ENCODE results near the gene TRPV2. TPM values are rescaled to one million over a fixed set of nuclear protein-coding genes. Genes with fewer than 3 reads are reported as not detected.
A peak's percentile ranks its signal among the peaks of the same experiment; 100 is the strongest.
"Not testable (repeated sequence)": the region's sequence is repeated elsewhere in the genome, so short reads cannot be mapped to it uniquely, and the experiment has no call there.

Gene TRPV2
- total RNA-seq, 1 donor from 2014 or later, result 0.26 TPM

DNA sequence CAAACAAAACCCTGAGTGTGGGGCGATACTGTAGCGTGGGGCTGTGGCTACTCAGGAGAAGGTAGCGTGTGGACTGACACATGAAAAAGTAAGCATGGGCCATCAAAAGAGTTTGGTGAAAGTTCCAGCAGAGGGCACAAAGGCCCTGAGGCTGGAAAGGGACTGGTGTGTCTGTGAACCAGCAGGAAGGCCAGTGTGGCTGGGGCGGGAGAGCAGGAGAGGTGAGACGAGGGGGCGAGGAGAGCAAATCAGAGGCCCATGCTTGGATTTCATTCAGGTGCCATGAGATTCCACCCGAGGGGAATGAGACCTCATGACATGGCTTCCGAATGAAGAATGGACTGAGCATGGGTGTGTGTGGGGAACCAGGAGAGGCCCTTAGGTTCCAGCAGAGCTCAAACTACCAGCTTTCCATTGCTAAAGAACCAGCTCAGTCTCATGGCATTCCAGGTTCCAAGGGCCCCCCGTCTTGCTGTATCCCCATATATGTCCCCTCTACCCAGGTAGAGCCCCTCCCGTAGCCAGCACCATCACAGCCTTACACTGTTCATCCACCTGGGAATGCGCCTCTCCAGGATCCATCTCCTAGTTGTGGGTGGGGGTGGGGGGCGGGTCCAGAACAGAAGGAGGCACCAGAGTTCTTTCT is 31.1 kb downstream of the TRPV2 start:
- TF ChIP-seq, protein P1, sequence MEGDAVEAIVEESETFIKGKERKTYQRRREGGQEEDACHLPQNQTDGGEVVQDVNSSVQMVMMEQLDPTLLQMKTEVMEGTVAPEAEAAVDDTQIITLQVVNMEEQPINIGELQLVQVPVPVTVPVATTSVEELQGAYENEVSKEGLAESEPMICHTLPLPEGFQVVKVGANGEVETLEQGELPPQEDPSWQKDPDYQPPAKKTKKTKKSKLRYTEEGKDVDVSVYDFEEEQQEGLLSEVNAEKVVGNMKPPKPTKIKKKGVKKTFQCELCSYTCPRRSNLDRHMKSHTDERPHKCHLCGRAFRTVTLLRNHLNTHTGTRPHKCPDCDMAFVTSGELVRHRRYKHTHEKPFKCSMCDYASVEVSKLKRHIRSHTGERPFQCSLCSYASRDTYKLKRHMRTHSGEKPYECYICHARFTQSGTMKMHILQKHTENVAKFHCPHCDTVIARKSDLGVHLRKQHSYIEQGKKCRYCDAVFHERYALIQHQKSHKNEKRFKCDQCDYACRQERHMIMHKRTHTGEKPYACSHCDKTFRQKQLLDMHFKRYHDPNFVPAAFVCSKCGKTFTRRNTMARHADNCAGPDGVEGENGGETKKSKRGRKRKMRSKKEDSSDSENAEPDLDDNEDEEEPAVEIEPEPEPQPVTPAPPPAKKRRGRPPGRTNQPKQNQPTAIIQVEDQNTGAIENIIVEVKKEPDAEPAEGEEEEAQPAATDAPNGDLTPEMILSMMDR (IDR thresholded peaks at IDR 0.05; ENCODE audit: insufficient read depth, low read length, severe bottlenecking), result no peak
- Histone ChIP-seq H3K4me3 (ENCODE audit: low read depth, low read length) (no peak overlapping the region), H3K36me3 (ENCODE audit: control insufficient read depth, insufficient read depth, low read length) (peaks cover 39% of the 10 kb centered on the region), H3K27me3 (ENCODE audit: control insufficient read depth, insufficient read depth, low read length) (no peaks in the 10 kb centered on the region)
- DNase-seq (ENCODE audit: low read depth) (no peak), FAIRE-seq (no peak)

- TF ChIP-seq, protein P1 (IDR thresholded peaks at IDR 0.05; ENCODE audit: insufficient read depth, low read length, severe bottlenecking), result no peak
- H3K36me3 ChIP-seq (ENCODE audit: control insufficient read depth, insufficient read depth, low read length), result peaks cover 29% of the 10 kb centered on the region
- FAIRE-seq, result no peak
These were observed 32.3 kb downstream of the TRPV2 start for GRCh38 chr17:16447676-16448075.

GRCh38 chr17:16448490-16448889 is 33.1 kb downstream of the TRPV2 start:
- Histone ChIP-seq H3K36me3 (ENCODE audit: control insufficient read depth, insufficient read depth, low read length) (peaks cover 21% of the 10 kb centered on the region), H3K4me3 (ENCODE audit: low read depth, low read length) (no peak overlapping the region), H3K27me3 (ENCODE audit: control insufficient read depth, insufficient read depth, low read length) (no peaks in the 10 kb centered on the region)
- DNase-seq (ENCODE audit: low read depth) (no peak), FAIRE-seq (peak; percentile 47)
- TF ChIP-seq, protein P1 (IDR thresholded peaks at IDR 0.05; ENCODE audit: insufficient read depth, low read length, severe bottlenecking), result no peak

More at GRCh38 chr17:16447676-16448075, 32.3 kb downstream of the TRPV2 start:
- H3K27me3 ChIP-seq (ENCODE audit: control insufficient read depth, insufficient read depth, low read length), result no peaks in the 10 kb centered on the region
- no peak for DNase-seq (ENCODE audit: low read depth)
- H3K4me3 ChIP-seq (ENCODE audit: low read depth, low read length), result no peak overlapping the region

GRCh38 chr17:16449121-16449570 is 33.8 kb downstream of the TRPV2 start:
- TF ChIP-seq, protein P1 (IDR thresholded peaks at IDR 0.05; ENCODE audit: insufficient read depth, low read length, severe bottlenecking), result no peak
- DNase-seq (ENCODE audit: low read depth) (peak; percentile 43), FAIRE-seq (peak; percentile 23)
- Histone ChIP-seq H3K4me3 (ENCODE audit: low read depth, low read length) (no peak overlapping the region), H3K27me3 (ENCODE audit: control insufficient read depth, insufficient read depth, low read length) (no peaks in the 10 kb centered on the region), H3K36me3 (ENCODE audit: control insufficient read depth, insufficient read depth, low read length) (peaks cover 15% of the 10 kb centered on the region)

DNA sequence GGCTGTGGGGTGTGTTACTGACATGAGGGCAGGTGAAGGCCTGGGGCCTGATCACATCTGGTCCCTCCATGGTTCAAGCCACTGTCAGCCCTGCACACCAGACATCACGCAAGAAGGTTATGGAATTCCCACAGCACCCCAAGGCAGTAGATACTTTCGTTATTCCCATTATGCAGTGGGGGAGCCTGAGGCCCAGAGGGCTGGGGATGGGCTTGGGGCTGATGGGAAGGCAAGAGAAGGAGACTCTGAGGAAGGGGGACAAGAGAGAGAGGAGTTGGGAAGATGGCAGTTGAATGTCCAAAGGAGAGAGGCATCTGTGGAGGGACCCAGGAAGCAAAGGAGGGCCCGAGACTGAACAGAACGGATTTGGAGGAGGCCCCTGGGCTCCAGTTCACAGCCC is 34.7 kb downstream of the TRPV2 start:
- DNase-seq (ENCODE audit: low read depth), result no peak
- Histone ChIP-seq H3K36me3 (ENCODE audit: control insufficient read depth, insufficient read depth, low read length) (peaks cover 14% of the 10 kb centered on the region), H3K27me3 (ENCODE audit: control insufficient read depth, insufficient read depth, low read length) (no peaks in the 10 kb centered on the region), H3K4me3 (ENCODE audit: low read depth, low read length) (no peak overlapping the region)
- no peak for FAIRE-seq
- TF ChIP-seq, protein P1 (IDR thresholded peaks at IDR 0.05; ENCODE audit: insufficient read depth, low read length, severe bottlenecking), result no peak

- not testable (repeated sequence) for FAIRE-seq; H3K4me3 ChIP-seq (ENCODE audit: low read depth, low read length); DNase-seq (ENCODE audit: low read depth); H3K36me3 ChIP-seq (ENCODE audit: control insufficient read depth, insufficient read depth, low read length); H3K27me3 ChIP-seq (ENCODE audit: control insufficient read depth, insufficient read depth, low read length)
These were observed 36.9 kb downstream of the TRPV2 start for GRCh38 chr17:16452268-16452667.
